H1 (cell line): ENCODE data around the gene FERMT1. TPM values are rescaled to one million over a fixed set of nuclear protein-coding genes. Genes with fewer than 3 reads are reported as not detected.

ENCODE experiments used
- CTCF ChIA-PET: fragments of 300-600 bp; sonication (Branson Sonifier 250); formaldehyde crosslinking; loops from one replicate; lab custom pipeline; 2021; ENCODE audit not compliant: partially characterized antibody; lab: Charles Lee
- POLR2A ChIA-PET: fragments of 300-600 bp; sonication (Branson Sonifier 250); formaldehyde crosslinking; loops from one replicate; lab custom pipeline; 2021; ENCODE audit warnings: inconsistent platforms; ENCODE audit not compliant: partially characterized antibody; lab: Charles Lee
- DNase-seq, 2 experiments: peaks; one replicate each; pipeline versions ENCODE4 v3.0.0 to v3.0.0-alpha.2; 2010 to 2022; ENCODE audit warnings: low spot score in 2 of 2, low read depth in 1 of 2, mixed read lengths in 1 of 2
- FAIRE-seq: peaks from 2 replicates; lab custom pipeline; 2011; peaks lifted over from hg19 to GRCh38; lab: Jason Lieb, UNC
- H2AFZ ChIP-seq: 2 replicates; pipeline ENCODE4 v1.8.1; 2012; ENCODE audit warnings: low read length, inconsistent platforms
- H2AK5ac ChIP-seq: 2 replicates; pipeline ENCODE4 v1.6.1; 2013; ENCODE audit warnings: low read depth, low read length
- H2BK120ac ChIP-seq: replicated peaks from 2 replicates; pipeline ENCODE3; 2013; ENCODE audit warnings: low read depth, low read length, inconsistent platforms
- H2BK12ac ChIP-seq: 2 replicates; pipeline ENCODE4 v1.6.1; 2013; ENCODE audit warnings: low read depth, low read length
- H2BK15ac ChIP-seq: 2 replicates; pipeline ENCODE4 v1.6.1; 2013; ENCODE audit warnings: low read length
- H2BK20ac ChIP-seq: 2 replicates; pipeline ENCODE4 v1.6.1; 2013; ENCODE audit warnings: low read length
- H2BK5ac ChIP-seq: 2 replicates; pipeline ENCODE4 v1.6.1; 2013; ENCODE audit warnings: low read depth, low read length
- H3K14ac ChIP-seq: 2 replicates; pipeline ENCODE4 v1.6.1; 2013; ENCODE audit warnings: inconsistent platforms; ENCODE audit not compliant: insufficient read length
- H3K18ac ChIP-seq: 2 replicates; pipeline ENCODE4 v1.6.1; 2013; ENCODE audit warnings: low read length; ENCODE audit errors: extremely low read depth
- H3K23ac ChIP-seq: 2 replicates; pipeline ENCODE4 v1.6.1; 2013; ENCODE audit warnings: inconsistent platforms; ENCODE audit not compliant: insufficient read length
- H3K23me2 ChIP-seq: 2 replicates; pipeline ENCODE4 v1.6.1; 2013; ENCODE audit warnings: low read depth, low read length
- H3K27ac ChIP-seq: 2 replicates; pipeline ENCODE4 v1.6.1; 2011; ENCODE audit warnings: low read depth, low read length, inconsistent platforms
- H3K27me3 ChIP-seq, 4 experiments: replicated peaks in 1 of 4; 1 replicate in 1 of 4; 2 replicates in 3 of 4; pipeline versions ENCODE4 v1.6.1 to v1.8.1; 2011 to 2013; ENCODE audit warnings: low read length in 3 of 4, mild to moderate bottlenecking in 3 of 4, inconsistent platforms in 2 of 4, mixed read lengths in 2 of 4, moderate library complexity in 1 of 4; ENCODE audit not compliant: control insufficient read depth in 3 of 4, insufficient read depth in 3 of 4; ENCODE audit errors: extremely low read depth in 1 of 4
- H3K36me3 ChIP-seq, 4 experiments: 2 replicates each; pipeline versions ENCODE4 v1.6.1 to v1.8.1; 2011 to 2013; ENCODE audit warnings: mild to moderate bottlenecking in 4 of 4, low read length in 3 of 4, moderate library complexity in 2 of 4, control low read depth in 1 of 4, inconsistent platforms in 1 of 4; ENCODE audit not compliant: insufficient read depth in 4 of 4, control insufficient read depth in 2 of 4
- H3K4ac ChIP-seq: replicated peaks from 2 replicates; pipeline ENCODE3; 2013; ENCODE audit warnings: low read length, low read depth, mixed read lengths, inconsistent platforms; ENCODE audit not compliant: insufficient read length
- H3K4me1 ChIP-seq, 4 experiments: replicated peaks in 1 of 4; 1 replicate in 1 of 4; 2 replicates in 3 of 4; pipeline versions ENCODE4 v1.6.1 to v1.8.1; 2011 to 2013; ENCODE audit warnings: low read length in 3 of 4, inconsistent platforms in 2 of 4, mixed read lengths in 1 of 4; ENCODE audit not compliant: insufficient read depth in 4 of 4, control insufficient read depth in 3 of 4
- H3K4me2 ChIP-seq, 2 experiments: 2 replicates each; pipeline versions ENCODE4 v1.6.1 to v1.8.1; 2011 to 2013; ENCODE audit warnings: low read depth in 2 of 2, low read length in 2 of 2, control low read depth in 1 of 2, inconsistent platforms in 1 of 2, mild to moderate bottlenecking in 1 of 2; ENCODE audit not compliant: insufficient read depth in 1 of 2
- H3K4me3 ChIP-seq, 4 experiments: fragments of 200-600, 300-600 bp in 1 of 4; sonication (generic), shearing (Covaris generic), sonication (Bioruptor Twin) in 1 of 4; 2 replicates each; pipeline versions ENCODE4 v1.5.1 to v1.8.1; 2011 to 2016; ENCODE audit warnings: low read length in 4 of 4, low read depth in 3 of 4, control low read depth in 2 of 4, inconsistent platforms in 2 of 4, mild to moderate bottlenecking in 2 of 4, mixed read lengths in 1 of 4, moderate library complexity in 1 of 4; ENCODE audit not compliant: insufficient read depth in 2 of 4; ENCODE audit errors: extremely low read depth in 1 of 4
- H3K56ac ChIP-seq: replicated peaks from 2 replicates; pipeline ENCODE3; 2013; ENCODE audit warnings: low read depth, mild to moderate bottlenecking, mixed read lengths, low read length, inconsistent platforms; ENCODE audit not compliant: insufficient read length
- H3K79me1 ChIP-seq: 2 replicates; pipeline ENCODE4 v1.6.1; 2013; ENCODE audit warnings: low read depth, low read length, control low read depth
- H3K79me2 ChIP-seq, 2 experiments: 2 replicates each; pipeline versions ENCODE4 v1.6.1 to v1.8.1; 2012 to 2013; ENCODE audit warnings: low read length in 2 of 2, mild to moderate bottlenecking in 2 of 2, inconsistent platforms in 1 of 2; ENCODE audit not compliant: insufficient read depth in 2 of 2, control insufficient read depth in 1 of 2
- H3K9ac ChIP-seq, 4 experiments: replicated peaks in 1 of 4; 1 replicate in 1 of 4; 2 replicates in 3 of 4; pipeline versions ENCODE4 v1.6.1 to v1.8.1; 2011 to 2013; ENCODE audit warnings: low read depth in 3 of 4, low read length in 3 of 4, control low read depth in 2 of 4, mild to moderate bottlenecking in 2 of 4, moderate library complexity in 2 of 4, inconsistent platforms in 1 of 4; ENCODE audit errors: extremely low read depth in 1 of 4
- H3K9me3 ChIP-seq, 2 experiments: 2 replicates each; pipeline versions ENCODE4 v1.6.1 to v1.8.1; 2012 to 2013; ENCODE audit warnings: mild to moderate bottlenecking in 2 of 2, moderate library complexity in 2 of 2, control low read depth in 1 of 2, inconsistent platforms in 1 of 2, low read depth in 1 of 2, low read length in 1 of 2, mixed read lengths in 1 of 2; ENCODE audit not compliant: insufficient read depth in 2 of 2
- H4K20me1 ChIP-seq, 2 experiments: replicated peaks in 1 of 2; 2 replicates each; pipeline versions ENCODE3 to v1.8.1; 2011 to 2013; ENCODE audit warnings: inconsistent platforms in 2 of 2, low read length in 2 of 2, mild to moderate bottlenecking in 1 of 2; ENCODE audit not compliant: insufficient read depth in 2 of 2, control insufficient read depth in 1 of 2
- H4K5ac ChIP-seq: 2 replicates; pipeline ENCODE4 v1.6.1; 2013; ENCODE audit warnings: low read length, low read depth, mixed read lengths, inconsistent platforms; ENCODE audit not compliant: insufficient read length
- H4K8ac ChIP-seq: 2 replicates; pipeline ENCODE4 v1.8.0; 2013; ENCODE audit warnings: mild to moderate bottlenecking, moderate library complexity, low read length, inconsistent platforms; ENCODE audit not compliant: insufficient read depth; ENCODE audit errors: extremely low read depth
- H4K91ac ChIP-seq: replicated peaks from 2 replicates; pipeline ENCODE3; 2013; ENCODE audit warnings: low read length, mixed read lengths, inconsistent platforms; ENCODE audit not compliant: insufficient read length
- BACH1 ChIP-seq: IDR thresholded peaks from 2 replicates; pipeline ENCODE4 v1.6.1; 2012; ENCODE audit warnings: low read length, improper control_type of control experiment
- KDM5A ChIP-seq: fragments of 200-600 bp; IDR thresholded peaks from 2 replicates; pipeline ENCODE4 v1.7.1; 2012; ENCODE audit warnings: mild to moderate bottlenecking, low read length, inconsistent platforms, mixed read lengths
- MAFK ChIP-seq: IDR thresholded peaks from 2 replicates; pipeline ENCODE4 v1.6.1; 2012; ENCODE audit warnings: low read depth, mild to moderate bottlenecking, improper control_type of control experiment, low read length
- SP2 ChIP-seq: IDR thresholded peaks from 2 replicates; pipeline ENCODE4 v1.6.1; 2012; ENCODE audit warnings: mild to moderate bottlenecking, low read length, inconsistent platforms
- WGBS, 2 experiments: shearing (Covaris generic) in 1 of 2; methylation state at CpG; one replicate each; pipeline versions ENCODE4 v1.1.6 to v1.1.7; 2013 to 2015; ENCODE audit warnings: low lambda C conversion rate in 2 of 2, mixed read lengths in 2 of 2, inconsistent platforms in 1 of 2, low coverage in 1 of 2, missing lambda C conversion rate in 1 of 2; ENCODE audit not compliant: insufficient replicate concordance in 2 of 2, insufficient coverage in 1 of 2, insufficient read length in 1 of 2; ENCODE audit errors: extremely low coverage in 1 of 2, missing lambda C conversion rate in 1 of 2; 5-methylcytosine and 5-hydroxymethylcytosine counted together
- polyA plus RNA-seq, 7 experiments: library from polyadenylated mRNA; depleted of rRNA in 3 of 7; stranded (reverse) in 5 of 7; unstranded in 2 of 7; fragments of >200 nt in 5 of 7; fragments of 200-250 nt in 2 of 7; gene quantifications; 1 replicate in 5 of 7; 2 replicates in 1 of 7; 4 replicates in 1 of 7; pipeline versions ENCODE4 v1.2.1 to v1.2.3, GENCODE V29; 2011 to 2013; ENCODE audit warnings: missing spikeins in 2 of 7, mixed read lengths in 2 of 7
- total RNA-seq: library from RNA; stranded (reverse); fragmentation: NEBNext Ultra II Directional; extraction: Animal tissue kit (Norgen Biotek cat#: 25700); gene quantifications from 2 replicates; pipeline ENCODE4 v1.2.1, GENCODE V29; 2021

FERMT1 gene
- total and polyA plus RNA-seq, 2 of the 8 experiments (the other 6 are each of a cell fraction or from before 2014, with no cell fraction given): 4.2 to 17.8 TPM

GRCh38 chr20:6164421-6165341, 41.9 kb upstream of the FERMT1 start:
- no peak overlapping the region for H3K23ac ChIP-seq
- no peak overlapping the region; the same call in 1 of the 2 replicates for H3K18ac ChIP-seq
- no peak overlapping the region for H2BK20ac ChIP-seq
- H3K4me3 ChIP-seq: no peak overlapping the region
- no peak overlapping the region for H2AK5ac ChIP-seq
- no peak overlapping the region for H4K91ac ChIP-seq
- no peak overlapping the region for H3K4me2 ChIP-seq
- no peak overlapping the region for H3K4ac ChIP-seq
- H3K79me1 ChIP-seq: no peaks in the 10 kb centered on the region
- FAIRE-seq: no peak
- no peaks in the 10 kb centered on the region for H4K20me1 ChIP-seq
- DNase-seq: no peak
- H2BK15ac ChIP-seq: no peak overlapping the region
- ChIA-PET POLR2A (no interaction called here), CTCF (interaction anchor here (0.6 kb wide), 1 partner anchor 191 kb away, joined by 3 read pairs; no protein-coding TSS in a partner anchor)
- no peak overlapping the region for H4K5ac ChIP-seq
- no peaks in the 10 kb centered on the region for H3K27me3 ChIP-seq
- H3K23me2 ChIP-seq: no peaks in the 10 kb centered on the region
- peaks cover 0 to 8% of the 10 kb centered on the region in 2 experiments; a peak in 1 of 4 replicates for H3K9me3 ChIP-seq
- no peak overlapping the region for H2BK12ac ChIP-seq
- H3K56ac ChIP-seq: no peak overlapping the region
- H3K79me2 ChIP-seq: no peaks in the 10 kb centered on the region
- no peaks in the 10 kb centered on the region for H3K36me3 ChIP-seq
- H3K4me1 ChIP-seq: no peaks in the 10 kb centered on the region
- no peak overlapping the region for H3K9ac ChIP-seq
- TF ChIP-seq MAFK (peak; percentile 14; the same call in 1 of the 2 replicates), SP2 (no peak), BACH1 (0 out of 2 replicates have a peak, but pooled peaks have one; percentile 18), KDM5A (no peak)
- no peak overlapping the region for H3K27ac ChIP-seq
- no peak overlapping the region for H3K14ac ChIP-seq
- H2BK120ac ChIP-seq: no peak overlapping the region
- no peak overlapping the region for H2AFZ ChIP-seq
- no peak overlapping the region for H4K8ac ChIP-seq
- no peak overlapping the region for H2BK5ac ChIP-seq
- WGBS, 2 experiments: 81% methylated on average over 10 of the region's 10 CpGs; no CpG with 5 or more reads in 1 of the 2 experiments
